GM10248 (cell line): ENCODE data around the gene CCDC85C.

ENCODE experiments used
- CTCF ChIA-PET: fragments of 300-600 bp; sonication (Branson Sonifier 250); formaldehyde crosslinking; extraction: SDS; loops from one replicate; lab custom pipeline; 2021; ENCODE audit warnings: antibody characterized with exemption; lab: Yijun Ruan, JAX
- POLR2A ChIA-PET: fragments of 350-650 bp; sonication (Branson Sonifier 250); formaldehyde crosslinking; extraction: SDS; loops from one replicate; lab custom pipeline; 2020; ENCODE audit warnings: antibody characterized with exemption; lab: Yijun Ruan, JAX
- DNase-seq: peaks from one replicate; pipeline ENCODE4 v3.0.0; 2012; ENCODE audit errors: extremely low spot score
- CTCF ChIP-seq: IDR thresholded peaks from 2 replicates; pipeline ENCODE4 v1.5.1; 2012; ENCODE audit warnings: mild to moderate bottlenecking, low read depth; ENCODE audit errors: extremely low read depth, missing control alignments, control extremely low read depth

CCDC85C gene

GRCh38 chr14:99543985-99544384 lies 60.0 kb downstream of the CCDC85C start:
- CTCF ChIA-PET: interaction anchor here (1.1 kb wide), 2 partner anchors 26 to 355 kb away, joined by 3 to 5 read pairs; no protein-coding TSS in a partner anchor
- POLR2A ChIA-PET: no interaction called here
- no peak for DNase-seq
- no peak for TF ChIP-seq CTCF

GRCh38 chr14:99543370-99543769 lies 60.6 kb downstream of the CCDC85C start:
- no peak for DNase-seq
- POLR2A ChIA-PET: no interaction called here
- no peak for TF ChIP-seq CTCF
- CTCF ChIA-PET: interaction anchor here (1.1 kb wide), 1 partner anchor 26 kb away, joined by 5 read pairs; no protein-coding TSS in a partner anchor

GRCh38 chr14:99542566-99542965 lies 61.4 kb downstream of the CCDC85C start:
- ChIA-PET CTCF (interaction anchor here (1.1 kb wide), 1 partner anchor 25 kb away, joined by 5 read pairs; no protein-coding TSS in a partner anchor), POLR2A (no interaction called here)
- no peak for DNase-seq
- TF ChIP-seq CTCF: no peak

GRCh38 chr14:99541677-99542470 lies 62.1 kb downstream of the CCDC85C start:
- DNase-seq: no peak
- TF ChIP-seq CTCF: no peak
- POLR2A ChIA-PET: no interaction called here
- CTCF ChIA-PET: interaction anchor here (1.0 to 1.3 kb wide), 2 partner anchors 87 to 188 kb away, joined by 3 read pairs; no protein-coding TSS in a partner anchor

- ChIA-PET POLR2A (no interaction called here), CTCF (interaction anchor here (1.0 to 1.3 kb wide), 2 partner anchors 87 to 189 kb away, joined by 3 read pairs; no protein-coding TSS in a partner anchor)
- TF ChIP-seq CTCF: no peak
- no peak for DNase-seq
These were observed 62.8 kb downstream of the CCDC85C start for GRCh38 chr14:99541211-99541610.

GRCh38 chr14:99540196-99541032 lies 63.6 kb downstream of the CCDC85C start:
- no peak for DNase-seq
- POLR2A ChIA-PET: no interaction called here
- no peak for TF ChIP-seq CTCF
- CTCF ChIA-PET: interaction anchor here (1.3 kb wide), 1 partner anchor 190 kb away, joined by 3 read pairs; no protein-coding TSS in a partner anchor
